ENCODE data around the gene SLC16A10. TPM values are rescaled to one million over a fixed set of nuclear protein-coding genes. Genes with fewer than 3 reads are reported as not detected.
"Not testable (repeated sequence)": the region's sequence is repeated elsewhere in the genome, so short reads cannot be mapped to it uniquely, and the experiment has no call there.

SLC16A10 gene
- total and polyA plus RNA-seq, 2 donors (not counting 3 experiments of a cell fraction or from before 2014, with no cell fraction given), result not detected

DNA sequence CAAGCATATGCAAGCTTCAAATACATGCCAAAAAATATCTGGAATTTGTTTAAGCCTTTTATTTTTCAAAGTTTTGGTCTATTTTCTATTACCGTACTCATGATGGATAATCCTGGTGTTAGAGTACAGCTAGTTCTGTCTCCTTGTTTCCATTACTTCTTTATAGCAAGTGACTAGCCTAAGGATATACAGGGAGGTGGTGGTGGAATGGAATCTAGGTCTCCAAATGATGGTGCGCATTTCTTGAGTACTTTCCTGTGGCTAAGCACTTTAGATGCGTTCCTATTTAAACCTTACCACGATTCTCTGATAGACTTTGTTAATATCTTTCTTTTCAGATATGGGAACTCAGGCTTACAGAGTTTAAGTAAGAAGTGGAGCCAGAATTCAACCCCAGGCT, 3.5 kb downstream of the SLC16A10 start:
- intact Hi-C loops (cut with micrococcal nuclease) (no loop called here), dilution Hi-C loops (cut with MboI; ENCODE audit: extremely low pct_ligation_motif_present, low sequenced_read_pairs) (no loop called here)
- FAIRE-seq (no peak), DNase-seq (ENCODE audit: low read depth, low spot score) (no peak)
- peaks cover 12% of the 10 kb centered on the region for H3K4me1 ChIP-seq (ENCODE audit: control insufficient read depth, extremely low read depth, insufficient read depth, low read length)
- H3K4me3 ChIP-seq (replicated peaks in 1 of 3; ENCODE audit: insufficient read depth in 1 of 3, low read depth in 1 of 3, low read length in 3 of 3), result no peak overlapping the region
- ChIA-PET CTCF (interaction anchor here (1.0 kb wide), 1 partner anchor 33 kb away, joined by 3 read pairs; no protein-coding TSS in a partner anchor), POLR2A (no interaction called here)
- H4K20me1 ChIP-seq (replicated peaks; ENCODE audit: control insufficient read depth, extremely low read depth, insufficient read depth, low read length), result no peaks in the 10 kb centered on the region
- H3K27ac ChIP-seq (ENCODE audit: insufficient read depth, low read depth, low read length), result no peak overlapping the region
- H3K4me2 ChIP-seq (ENCODE audit: insufficient read depth, low read length), result no peak overlapping the region
- no peaks in the 10 kb centered on the region for H3K9me3 ChIP-seq (replicated peaks; ENCODE audit: control insufficient read depth, insufficient read depth, low read length)
- H3K27me3 ChIP-seq (ENCODE audit: control insufficient read depth in 2 of 2, insufficient read depth in 2 of 2, low read length in 2 of 2), result peaks cover 40 to 68% of the 10 kb centered on the region in 2 experiments
- BruUV-seq (replicated peaks), result no TSS peak
- H2AFZ ChIP-seq (ENCODE audit: low read depth, low read length), result no peak overlapping the region
- no peaks in the 10 kb centered on the region for H3K36me3 ChIP-seq (ENCODE audit: control insufficient read depth in 2 of 2, extremely low read depth in 1 of 2, insufficient read depth in 2 of 2, low read length in 2 of 2)
- H3K79me2 ChIP-seq (ENCODE audit: control insufficient read depth, insufficient read depth, low read length), result no peaks in the 10 kb centered on the region
- H3K9ac ChIP-seq (replicated peaks; ENCODE audit: extremely low read depth, insufficient read depth, low read length), result no peak overlapping the region
- H3K9me1 ChIP-seq (replicated peaks; ENCODE audit: control insufficient read depth, extremely low read depth, insufficient read depth, low read length), result no peaks in the 10 kb centered on the region
- peak; percentile 30 for TF ChIP-seq EZH2 (IDR thresholded peaks at IDR 0.05; ENCODE audit: borderline replicate concordance, low read depth, low read length, severe bottlenecking)
- no peak for TF ChIP-seq MYC (IDR thresholded peaks at IDR 0.05; ENCODE audit: low read depth, low read length)

DNA sequence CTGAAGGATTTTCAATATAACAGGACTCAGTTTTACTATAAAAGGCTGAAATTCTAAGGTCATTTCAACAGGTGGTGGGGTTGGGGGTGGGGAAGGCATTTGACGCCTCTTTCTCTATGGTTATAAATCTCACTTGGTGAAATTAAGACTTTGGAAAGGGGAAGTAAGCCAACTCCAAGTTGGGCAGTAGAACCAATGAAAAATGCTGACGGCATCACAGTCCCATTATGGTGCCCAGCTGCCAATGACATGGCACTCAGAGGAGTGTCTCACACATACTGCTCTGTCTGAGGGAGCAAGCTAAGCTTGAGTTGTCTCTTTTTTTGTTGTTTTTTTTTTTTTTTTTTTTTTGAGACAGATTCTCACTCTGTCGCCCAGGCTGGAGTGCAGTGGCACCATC, 4.7 kb downstream of the SLC16A10 start:
- ChIA-PET CTCF (no interaction called here), POLR2A (no interaction called here)
- intact Hi-C loops (cut with micrococcal nuclease) (no loop called here), dilution Hi-C loops (cut with MboI; ENCODE audit: extremely low pct_ligation_motif_present, low sequenced_read_pairs) (no loop called here)
- Histone ChIP-seq H3K36me3 (ENCODE audit: control insufficient read depth in 2 of 2, extremely low read depth in 1 of 2, insufficient read depth in 2 of 2, low read length in 2 of 2) (no peaks in the 10 kb centered on the region), H3K27ac (ENCODE audit: insufficient read depth, low read depth, low read length) (no peak overlapping the region), H3K9me1 (replicated peaks; ENCODE audit: control insufficient read depth, extremely low read depth, insufficient read depth, low read length) (no peaks in the 10 kb centered on the region), H3K79me2 (ENCODE audit: control insufficient read depth, insufficient read depth, low read length) (no peaks in the 10 kb centered on the region), H2AFZ (ENCODE audit: low read depth, low read length) (no peak overlapping the region), H3K9ac (replicated peaks; ENCODE audit: extremely low read depth, insufficient read depth, low read length) (no peak overlapping the region), H4K20me1 (replicated peaks; ENCODE audit: control insufficient read depth, extremely low read depth, insufficient read depth, low read length) (no peaks in the 10 kb centered on the region), H3K27me3 (ENCODE audit: control insufficient read depth in 2 of 2, insufficient read depth in 2 of 2, low read length in 2 of 2) (peaks cover 33 to 58% of the 10 kb centered on the region in 2 experiments), H3K4me2 (ENCODE audit: insufficient read depth, low read length) (no peak overlapping the region), H3K4me1 (ENCODE audit: control insufficient read depth, extremely low read depth, insufficient read depth, low read length) (peaks cover 10% of the 10 kb centered on the region), H3K4me3 (replicated peaks in 1 of 3; ENCODE audit: insufficient read depth in 1 of 3, low read depth in 1 of 3, low read length in 3 of 3) (no peak overlapping the region), H3K9me3 (replicated peaks; ENCODE audit: control insufficient read depth, insufficient read depth, low read length) (no peaks in the 10 kb centered on the region)
- no peak for TF ChIP-seq GATA2 (IDR thresholded peaks at IDR 0.05; ENCODE audit: insufficient read depth, insufficient read length, low read depth, low read length)
- no peak for TF ChIP-seq JUN (IDR thresholded peaks at IDR 0.05; ENCODE audit: borderline replicate concordance, insufficient read depth, insufficient read length, low read depth)
- TF ChIP-seq MYC (IDR thresholded peaks at IDR 0.05; ENCODE audit: low read depth, low read length), result no peak
- TF ChIP-seq FOS (IDR thresholded peaks at IDR 0.05; ENCODE audit: borderline replicate concordance, insufficient read depth, low read length), result no peak
- TF ChIP-seq POLR2AphosphoS5 (IDR thresholded peaks at IDR 0.05; ENCODE audit: insufficient read depth, low read depth, low read length), result no peak
- TF ChIP-seq EZH2 (IDR thresholded peaks at IDR 0.05; ENCODE audit: borderline replicate concordance, low read depth, low read length, severe bottlenecking), result no peak
- TF ChIP-seq, protein P1, sequence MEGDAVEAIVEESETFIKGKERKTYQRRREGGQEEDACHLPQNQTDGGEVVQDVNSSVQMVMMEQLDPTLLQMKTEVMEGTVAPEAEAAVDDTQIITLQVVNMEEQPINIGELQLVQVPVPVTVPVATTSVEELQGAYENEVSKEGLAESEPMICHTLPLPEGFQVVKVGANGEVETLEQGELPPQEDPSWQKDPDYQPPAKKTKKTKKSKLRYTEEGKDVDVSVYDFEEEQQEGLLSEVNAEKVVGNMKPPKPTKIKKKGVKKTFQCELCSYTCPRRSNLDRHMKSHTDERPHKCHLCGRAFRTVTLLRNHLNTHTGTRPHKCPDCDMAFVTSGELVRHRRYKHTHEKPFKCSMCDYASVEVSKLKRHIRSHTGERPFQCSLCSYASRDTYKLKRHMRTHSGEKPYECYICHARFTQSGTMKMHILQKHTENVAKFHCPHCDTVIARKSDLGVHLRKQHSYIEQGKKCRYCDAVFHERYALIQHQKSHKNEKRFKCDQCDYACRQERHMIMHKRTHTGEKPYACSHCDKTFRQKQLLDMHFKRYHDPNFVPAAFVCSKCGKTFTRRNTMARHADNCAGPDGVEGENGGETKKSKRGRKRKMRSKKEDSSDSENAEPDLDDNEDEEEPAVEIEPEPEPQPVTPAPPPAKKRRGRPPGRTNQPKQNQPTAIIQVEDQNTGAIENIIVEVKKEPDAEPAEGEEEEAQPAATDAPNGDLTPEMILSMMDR (IDR thresholded peaks at IDR 0.05; ENCODE audit: extremely low read depth in 1 of 2, insufficient read depth in 1 of 2, low read depth in 1 of 2, low read length in 2 of 2), result no peak
- TF ChIP-seq POLR2A (IDR thresholded peaks at IDR 0.05; ENCODE audit: low read depth, low read length), result no peak
- TF ChIP-seq, protein P2, sequence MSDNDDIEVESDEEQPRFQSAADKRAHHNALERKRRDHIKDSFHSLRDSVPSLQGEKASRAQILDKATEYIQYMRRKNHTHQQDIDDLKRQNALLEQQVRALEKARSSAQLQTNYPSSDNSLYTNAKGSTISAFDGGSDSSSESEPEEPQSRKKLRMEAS (IDR thresholded peaks at IDR 0.05; ENCODE audit: insufficient read depth, insufficient read length), result no peak
- no peak for DNase-seq (ENCODE audit: low read depth, low spot score)
- BruUV-seq (replicated peaks), result no TSS peak
- FAIRE-seq, result no peak

DNA sequence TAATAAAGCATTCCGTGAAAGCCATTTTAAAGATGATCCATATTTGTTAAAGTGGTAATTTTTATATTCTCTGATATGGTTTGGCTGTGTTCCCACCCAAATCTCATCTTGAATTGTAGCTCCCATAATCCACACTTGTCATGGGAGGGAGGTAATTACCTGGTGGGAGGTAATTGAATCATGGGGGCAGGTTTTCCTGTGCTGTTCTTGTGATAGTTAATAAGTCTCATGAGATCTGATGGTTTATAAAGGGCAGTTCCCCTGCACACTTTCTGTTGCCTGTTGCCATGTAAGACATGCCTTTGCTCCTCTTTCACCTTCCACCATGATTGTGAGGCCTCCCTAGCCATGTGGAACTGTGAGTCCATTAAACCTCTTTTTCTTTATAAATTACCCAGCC, 8.2 kb downstream of the SLC16A10 start:
- H3K9me1 ChIP-seq (replicated peaks; ENCODE audit: control insufficient read depth, extremely low read depth, insufficient read depth, low read length); intact Hi-C loops (cut with micrococcal nuclease); H3K79me2 ChIP-seq (ENCODE audit: control insufficient read depth, insufficient read depth, low read length); H3K4me1 ChIP-seq (ENCODE audit: control insufficient read depth, extremely low read depth, insufficient read depth, low read length); BruUV-seq (replicated peaks); H3K9ac ChIP-seq (replicated peaks; ENCODE audit: extremely low read depth, insufficient read depth, low read length); FAIRE-seq; H2AFZ ChIP-seq (ENCODE audit: low read depth, low read length); H3K27ac ChIP-seq (ENCODE audit: insufficient read depth, low read depth, low read length); H3K36me3 ChIP-seq (ENCODE audit: control insufficient read depth in 2 of 2, extremely low read depth in 1 of 2, insufficient read depth in 2 of 2, low read length in 2 of 2); dilution Hi-C loops (cut with MboI; ENCODE audit: extremely low pct_ligation_motif_present, low sequenced_read_pairs); H3K4me2 ChIP-seq (ENCODE audit: insufficient read depth, low read length); DNase-seq (ENCODE audit: low read depth, low spot score); H3K4me3 ChIP-seq (replicated peaks in 1 of 3; ENCODE audit: insufficient read depth in 1 of 3, low read depth in 1 of 3, low read length in 3 of 3); H3K9me3 ChIP-seq (replicated peaks; ENCODE audit: control insufficient read depth, insufficient read depth, low read length); POLR2A ChIA-PET; H4K20me1 ChIP-seq (replicated peaks; ENCODE audit: control insufficient read depth, extremely low read depth, insufficient read depth, low read length): not testable (repeated sequence)
- CTCF ChIA-PET, result interaction anchor here (1.0 kb wide), 1 partner anchor 115 kb away, joined by 3 read pairs; no protein-coding TSS in a partner anchor
- peaks cover 8 to 32% of the 10 kb centered on the region in 2 experiments for H3K27me3 ChIP-seq (ENCODE audit: control insufficient read depth in 2 of 2, insufficient read depth in 2 of 2, low read length in 2 of 2)

All from endothelial cell of umbilical vein (primary cell).